GM20431 (cell line): ENCODE measurements around the gene ZNF385B.
"Not testable (repeated sequence)": the region's sequence is repeated elsewhere in the genome, so short reads cannot be mapped to it uniquely, and the experiment has no call there.

ENCODE experiments used
- in situ Hi-C: fragments of 300-500 bp; cut with MseI, MboI; formaldehyde crosslinking; loops from one replicate; pipeline ENCODE4 v1.15.0; 2020; ENCODE audit warnings: low sequenced_read_pairs; ENCODE audit not compliant: unreplicated experiment

ZNF385B gene

GRCh38 chr2:179646862-179647587 lies 214.4 kb downstream of the ZNF385B start:
- in situ Hi-C loops, result no loop called here

GRCh38 chr2:179646173-179646769 lies 215.1 kb downstream of the ZNF385B start:
- in situ Hi-C loops, result no loop called here

- in situ Hi-C loops, result no loop called here
These were observed 216.4 kb downstream of the ZNF385B start for GRCh38 chr2:179645047-179645446.

GRCh38 chr2:179642462-179642861 lies 218.9 kb downstream of the ZNF385B start:
- in situ Hi-C loops, result no loop called here

- in situ Hi-C loops, result no loop called here
These were observed 224.4 kb downstream of the ZNF385B start for GRCh38 chr2:179636995-179637394.

- in situ Hi-C loops, result no loop called here
These were observed 225.1 kb downstream of the ZNF385B start for GRCh38 chr2:179636100-179636980.

- in situ Hi-C loops, result not testable (repeated sequence)
These were observed 229.5 kb downstream of the ZNF385B start for GRCh38 chr2:179631769-179632385.

- in situ Hi-C loops, result not testable (repeated sequence)
These were observed 231.6 kb downstream of the ZNF385B start for GRCh38 chr2:179629776-179630175.

GRCh38 chr2:179626261-179626660 lies 235.2 kb downstream of the ZNF385B start:
- in situ Hi-C loops, result no loop called here

- in situ Hi-C loops, result no loop called here
These were observed 238.6 kb downstream of the ZNF385B start for GRCh38 chr2:179622635-179623300.

GRCh38 chr2:179622112-179622511 lies 239.3 kb downstream of the ZNF385B start:
- in situ Hi-C loops, result no loop called here

GRCh38 chr2:179619947-179620467 lies 241.4 kb downstream of the ZNF385B start:
- in situ Hi-C loops, result no loop called here

- in situ Hi-C loops, result no loop called here
These were observed 247.3 kb downstream of the ZNF385B start for GRCh38 chr2:179614121-179614520.

- in situ Hi-C loops, result no loop called here
These were observed 247.7 kb downstream of the ZNF385B start for GRCh38 chr2:179613701-179614100.

- in situ Hi-C loops, result no loop called here
These were observed 248.1 kb downstream of the ZNF385B start for GRCh38 chr2:179613299-179613651.

- in situ Hi-C loops, result no loop called here
These were observed 248.7 kb downstream of the ZNF385B start for GRCh38 chr2:179612591-179613298.

GRCh38 chr2:179612108-179612507 lies 249.3 kb downstream of the ZNF385B start:
- in situ Hi-C loops, result no loop called here

GRCh38 chr2:179606141-179606540 lies 255.3 kb downstream of the ZNF385B start:
- in situ Hi-C loops, result no loop called here

GRCh38 chr2:179605341-179605740 lies 256.1 kb downstream of the ZNF385B start:
- in situ Hi-C loops, result no loop called here
